Forelimb muscle (tissue), 1 donor: ENCODE results near the gene UPK3BL1. TPM values are rescaled to one million over a fixed set of nuclear protein-coding genes. Genes with fewer than 3 reads are reported as not detected.
"Not testable (repeated sequence)": the region's sequence is repeated elsewhere in the genome, so short reads cannot be mapped to it uniquely, and the experiment has no call there.

Experiments used
- DNase-seq: peaks from one replicate; pipeline ENCODE4 v3.0.0-alpha.2; 2013; ENCODE audit warnings: low read depth
- polyA plus RNA-seq: library from polyadenylated mRNA; unstranded; fragments of 120-200 nt; gene quantifications from one replicate; pipeline ENCODE4 v1.2.1, GENCODE V29; 2013; ENCODE audit not compliant: insufficient read length

Gene UPK3BL1
- polyA plus RNA-seq = 9.8 TPM

GRCh38 chr7:102642691-102643090 is at the start of gene UPK3BL1:
Gene UPK3BL1, minus strand, starts transcription at chr7:102642791. Its CDS starts 50 bp downstream, at chr7:102642741.
- DNase-seq = not testable (repeated sequence)

DNA sequence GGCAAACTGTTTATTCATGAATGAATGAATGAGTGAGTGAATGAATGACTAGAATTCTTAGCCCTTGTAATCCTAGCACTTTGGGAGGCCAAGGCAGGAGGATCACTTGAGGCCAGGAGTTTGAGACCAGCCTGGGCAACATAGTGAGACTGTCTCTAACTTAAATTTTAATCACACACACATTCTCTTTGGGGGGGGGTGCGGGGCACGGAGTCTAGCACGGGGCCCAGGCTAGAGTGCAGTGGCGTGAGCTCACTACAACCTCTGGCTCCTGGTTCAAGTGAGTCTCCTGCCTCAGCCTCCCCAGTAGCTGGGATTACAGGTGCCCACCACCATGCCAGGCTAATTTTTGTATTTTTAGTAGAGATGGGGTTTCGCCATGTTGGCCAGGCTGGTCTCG is 48.0 kb upstream of the UPK3BL1 start:
- DNase-seq = not testable (repeated sequence)

DNA sequence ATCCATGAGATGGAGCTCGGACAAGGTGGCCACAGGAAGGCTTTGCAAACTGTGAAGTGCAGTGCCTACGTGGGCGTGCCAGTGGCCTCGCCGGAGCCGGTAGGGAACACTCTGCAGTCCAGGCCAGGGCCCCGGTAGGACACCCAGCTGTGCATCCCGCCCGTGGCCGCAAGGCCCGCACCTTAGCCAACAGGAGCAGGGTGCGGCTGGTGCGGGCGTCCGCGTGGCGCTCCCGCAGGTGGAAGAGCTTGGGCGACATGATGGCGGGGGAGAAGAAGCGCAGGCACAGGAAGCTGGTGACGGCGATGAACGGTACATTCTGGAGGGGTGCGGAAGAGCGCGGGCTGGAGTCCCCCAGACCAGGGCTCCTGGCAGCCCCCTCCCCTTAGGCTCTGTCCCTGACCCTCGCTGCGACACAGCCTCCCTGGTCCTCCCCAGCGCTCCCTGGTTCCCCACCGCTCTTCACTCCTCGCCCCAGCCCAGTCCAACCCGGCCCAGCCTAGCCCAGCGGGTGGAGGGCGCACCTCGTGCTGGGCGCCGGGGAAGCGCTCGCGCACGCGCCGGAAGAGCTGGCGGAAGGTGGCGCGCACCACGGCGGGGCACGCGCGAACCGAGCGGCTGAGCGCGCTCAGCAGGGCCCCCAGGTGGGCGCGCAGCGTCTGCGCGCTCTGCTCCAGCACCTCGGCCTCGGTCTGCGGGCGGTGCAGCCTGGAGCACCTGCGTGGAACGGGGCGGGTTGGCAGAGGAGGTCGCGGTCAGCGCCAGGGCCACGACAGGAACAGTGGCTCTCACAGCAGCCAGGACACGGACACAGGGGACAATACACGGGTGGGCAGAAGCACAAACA is 47.1 kb upstream of the UPK3BL1 start:
- not testable (repeated sequence) for DNase-seq

- DNase-seq = not testable (repeated sequence)
Measured at GRCh38 chr7:102688299-102689036, 45.9 kb upstream of the UPK3BL1 start.

DNA sequence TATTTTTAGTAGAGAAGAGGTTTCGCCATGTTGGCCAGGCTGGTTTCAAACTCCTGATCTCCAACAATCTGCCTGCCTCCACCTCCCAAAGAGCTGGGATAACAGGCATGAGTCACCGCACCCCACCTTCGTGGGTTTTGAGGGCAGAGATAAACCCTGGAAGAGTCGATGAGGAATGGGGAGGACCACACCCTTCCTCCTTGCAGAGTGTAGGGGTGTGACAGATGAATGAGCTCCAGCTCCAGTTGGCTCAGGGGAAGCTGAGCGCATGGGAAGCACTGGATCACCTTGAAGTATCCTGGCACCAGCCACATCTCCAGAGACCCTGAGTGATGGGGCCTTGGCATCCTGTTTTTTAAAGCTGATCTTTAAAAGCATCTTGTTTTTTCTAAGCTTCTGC is 40.0 kb upstream of the UPK3BL1 start:
- DNase-seq = not testable (repeated sequence)

- DNase-seq = not testable (repeated sequence)
Measured at GRCh38 chr7:102680780-102681179, 38.2 kb upstream of the UPK3BL1 start.

- DNase-seq = not testable (repeated sequence)
Measured at GRCh38 chr7:102675545-102675944, 33.0 kb upstream of the UPK3BL1 start.

DNA sequence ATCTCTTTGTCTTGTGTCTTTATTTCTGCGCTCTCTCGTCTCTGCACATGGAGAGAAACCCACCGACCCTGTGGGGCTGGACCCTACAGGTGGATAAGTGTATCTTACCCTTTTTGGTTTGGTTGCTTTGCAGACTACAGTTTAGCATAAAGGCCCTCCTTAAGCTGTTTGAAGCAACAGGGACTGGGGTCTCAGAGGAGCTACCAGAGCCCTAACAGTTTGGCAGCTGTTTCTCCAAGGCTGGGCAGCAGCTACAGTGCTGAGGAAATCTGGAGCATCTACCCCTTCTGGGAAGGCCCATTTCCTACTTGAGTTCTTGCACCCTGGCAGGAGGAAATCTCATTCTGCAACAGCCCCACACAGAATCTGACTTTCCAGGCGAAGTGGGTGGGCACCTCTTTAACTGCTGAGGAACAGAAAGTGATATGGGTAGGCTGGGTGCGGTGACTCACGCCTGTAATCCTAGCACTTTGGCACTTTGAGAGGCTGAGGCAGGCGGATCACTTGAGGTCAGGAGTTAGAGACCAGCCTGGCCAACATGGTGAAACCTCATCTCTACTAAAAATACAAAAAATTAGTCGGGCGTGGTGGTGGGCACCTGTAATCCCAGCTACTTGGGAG is 31.0 kb upstream of the UPK3BL1 start:
- DNase-seq = not testable (repeated sequence)

DNA sequence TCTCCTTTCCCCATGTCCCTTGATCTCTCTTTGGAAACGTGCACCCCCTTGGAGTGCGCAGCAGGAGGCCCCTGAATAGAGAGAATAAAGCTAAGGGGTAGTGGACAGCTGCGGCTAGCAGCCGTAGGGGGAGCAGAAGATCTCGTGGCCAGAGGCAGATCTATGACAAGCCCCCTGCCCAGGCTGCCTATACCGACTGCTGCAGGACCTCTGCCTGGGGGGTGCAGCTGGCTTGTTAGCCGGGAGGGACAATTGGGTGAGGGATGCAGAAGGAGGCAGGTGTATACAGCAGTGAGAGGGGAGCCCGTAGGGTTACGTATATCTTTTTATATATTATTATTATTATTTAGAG is 29.3 kb upstream of the UPK3BL1 start:
- not testable (repeated sequence) for DNase-seq

DNA sequence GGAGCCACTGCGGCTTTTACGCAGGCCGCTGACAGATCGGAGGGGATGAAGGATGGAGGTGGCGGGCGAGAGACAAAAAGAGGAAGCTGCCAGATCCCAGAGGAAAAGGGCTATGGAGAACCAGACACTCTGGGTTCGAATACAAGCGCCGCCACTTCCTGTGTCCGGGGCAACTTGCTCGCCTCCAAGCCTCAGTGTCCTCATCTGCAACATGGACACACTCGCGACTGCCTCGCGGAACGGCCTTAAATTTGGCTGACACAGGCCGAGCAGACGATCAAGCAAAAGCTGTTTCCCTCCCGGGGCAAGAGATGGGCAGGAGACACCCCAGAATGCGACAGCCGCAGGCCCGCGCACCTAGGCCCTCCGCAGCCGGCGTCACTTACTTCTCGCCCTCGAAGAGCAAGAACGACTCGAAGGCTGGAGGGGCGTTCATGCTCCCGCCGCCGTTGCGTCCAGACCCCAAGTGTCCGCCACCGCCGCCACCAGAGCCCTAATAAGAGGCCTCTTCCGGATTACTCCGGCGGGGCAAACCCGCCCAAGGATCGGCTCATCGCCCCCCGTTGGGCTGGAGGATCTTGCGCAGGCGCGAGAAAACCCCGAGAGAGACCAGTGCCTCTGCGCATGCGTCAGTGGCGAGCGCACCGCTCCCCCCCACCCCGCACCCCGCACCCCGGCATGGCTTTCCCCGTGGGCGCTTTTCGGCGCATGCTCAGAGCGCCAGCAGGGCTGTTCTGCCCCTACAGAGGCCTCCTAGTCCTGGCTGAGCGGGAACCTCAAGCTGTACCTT is 28.8 kb upstream of the UPK3BL1 start, which contains the start of gene POLR2J2:
POLR2J2 (minus strand) TSS at position 498 of the 790 bp plus-strand sequence; CDS start at position 436, 62 bp downstream.
- peak; percentile 55 for DNase-seq

GRCh38 chr7:102667523-102667922 is 24.9 kb upstream of the UPK3BL1 start:
- not testable (repeated sequence) for DNase-seq

DNA sequence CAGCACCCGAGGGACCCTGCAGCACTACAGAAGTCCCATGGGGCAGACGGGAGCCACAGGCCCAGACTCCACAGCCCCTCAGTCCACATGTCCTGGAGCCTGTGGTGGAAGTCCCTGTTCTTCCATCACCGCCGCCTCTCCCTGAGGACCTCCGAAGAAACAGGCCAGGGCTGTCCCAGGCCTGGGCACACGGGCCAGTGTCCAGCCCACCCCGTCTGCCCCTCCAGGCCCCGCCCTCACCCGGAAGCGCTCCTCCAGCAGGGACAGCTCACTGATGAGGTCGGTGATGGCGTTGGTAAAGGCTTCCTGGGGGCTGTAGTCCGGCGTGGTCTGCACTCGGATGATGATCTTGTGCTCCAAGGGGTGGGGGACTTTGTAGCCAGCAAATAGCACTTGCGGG is 24.3 kb upstream of the UPK3BL1 start:
- DNase-seq = not testable (repeated sequence)

DNA sequence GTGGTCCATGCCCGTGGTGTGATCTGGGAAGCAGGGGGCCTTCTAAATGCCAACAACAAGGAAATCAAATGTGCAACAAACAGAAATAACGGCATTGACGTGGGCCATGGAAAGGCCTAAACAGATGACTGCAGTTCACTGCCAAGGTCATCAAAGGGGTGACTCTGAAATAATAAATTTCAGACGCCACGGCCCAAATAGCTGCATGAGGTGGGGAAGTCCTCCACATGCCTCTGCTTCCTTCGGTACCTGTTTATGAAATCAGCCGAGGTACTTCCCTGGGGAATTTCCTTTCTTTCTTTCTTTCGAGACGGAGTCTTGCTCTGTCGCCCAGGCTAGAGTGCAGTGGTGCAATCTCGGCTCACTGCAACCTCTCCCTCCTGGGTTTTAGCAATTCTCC is 22.2 kb upstream of the UPK3BL1 start:
- DNase-seq = not testable (repeated sequence)

DNA sequence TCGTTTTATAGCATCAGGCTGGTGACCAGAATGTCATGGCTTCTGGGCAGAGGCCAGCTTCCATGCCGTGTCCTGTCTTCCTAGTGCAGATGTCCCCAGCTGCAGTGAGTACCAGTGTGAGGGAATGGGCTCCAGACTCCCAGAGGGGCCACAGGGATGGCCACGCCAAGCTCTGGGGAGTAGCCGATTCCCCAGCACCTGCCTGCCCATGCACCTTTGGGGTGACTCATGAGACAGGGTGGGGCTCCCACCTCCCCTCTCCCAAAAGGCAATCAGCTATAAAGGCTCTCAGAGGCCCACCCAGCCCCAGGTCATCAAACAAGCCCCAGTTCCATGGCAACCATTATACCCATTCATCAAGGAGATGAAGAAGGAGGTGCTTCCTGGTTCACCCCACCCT is 7.3 kb upstream of the UPK3BL1 start, which contains the start of gene SPDYE2B:
SPDYE2B (plus strand) TSS at position 396 of the 400 bp plus-strand sequence. CDS start 2,030 bp downstream, outside the sequence.
- not testable (repeated sequence) for DNase-seq

DNA sequence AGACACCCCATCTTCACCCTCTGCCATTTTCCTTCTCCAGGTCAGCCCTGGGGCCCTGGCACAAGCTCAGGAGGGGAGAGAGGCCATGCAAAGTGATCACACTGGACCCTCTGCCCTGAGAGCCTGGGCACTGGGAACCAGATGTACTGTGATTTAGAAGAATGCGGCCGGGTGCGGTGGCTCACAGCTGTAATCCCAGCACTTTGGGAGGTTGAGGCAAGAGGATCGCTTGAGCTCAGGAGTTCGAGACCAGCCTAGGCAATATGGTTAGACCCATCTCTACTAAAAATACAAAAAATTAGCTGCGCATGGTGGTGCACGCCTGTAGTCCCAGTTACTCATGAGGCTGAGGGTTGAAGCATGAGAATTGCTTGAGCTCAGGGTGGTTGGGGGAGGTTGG is 5.2 kb upstream of the UPK3BL1 start:
- not testable (repeated sequence) for DNase-seq

DNA sequence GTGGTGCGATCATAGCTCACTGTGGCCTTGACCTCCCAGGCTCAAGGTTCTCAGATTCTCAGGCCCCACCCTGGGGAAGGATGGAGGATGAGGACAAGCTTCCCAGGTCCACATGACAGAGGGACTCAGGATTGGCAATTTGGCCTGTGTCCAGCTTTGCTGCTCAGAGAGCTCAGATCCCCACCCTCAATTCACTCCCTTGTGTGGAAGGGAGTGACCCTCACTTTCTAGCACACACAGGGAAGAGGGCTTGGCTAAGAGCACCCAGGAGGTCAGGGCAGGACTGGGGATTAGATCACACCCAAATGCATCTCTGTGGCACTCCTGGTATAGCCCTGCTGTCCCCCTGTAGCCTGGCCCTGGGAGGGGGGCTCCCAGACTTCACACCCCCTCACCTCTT is 813 bp upstream of the UPK3BL1 start:
- not testable (repeated sequence) for DNase-seq

DNA sequence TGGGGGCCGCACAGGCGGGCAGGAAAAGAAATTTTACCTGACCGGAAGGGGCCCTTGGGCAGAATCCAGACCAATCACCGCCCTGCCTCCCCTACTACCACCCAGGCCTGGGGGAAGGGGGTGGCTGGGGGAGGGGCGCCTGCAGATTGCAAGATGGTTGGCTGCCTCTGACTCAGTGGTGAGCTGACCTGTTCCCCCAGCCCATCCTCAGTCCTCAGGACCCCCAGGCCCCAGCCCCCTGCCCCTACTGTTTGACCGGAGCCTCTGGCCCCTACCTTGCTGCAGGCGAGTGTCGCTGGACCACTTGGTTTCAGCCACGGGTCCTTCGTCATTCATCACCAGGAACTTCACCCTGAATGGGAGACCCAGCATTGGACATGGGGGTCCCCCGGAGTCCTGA is 3.7 kb downstream of the UPK3BL1 start:
- DNase-seq = not testable (repeated sequence)

GRCh38 chr7:102636956-102637355 is 5.6 kb downstream of the UPK3BL1 start:
- DNase-seq = not testable (repeated sequence)

DNA sequence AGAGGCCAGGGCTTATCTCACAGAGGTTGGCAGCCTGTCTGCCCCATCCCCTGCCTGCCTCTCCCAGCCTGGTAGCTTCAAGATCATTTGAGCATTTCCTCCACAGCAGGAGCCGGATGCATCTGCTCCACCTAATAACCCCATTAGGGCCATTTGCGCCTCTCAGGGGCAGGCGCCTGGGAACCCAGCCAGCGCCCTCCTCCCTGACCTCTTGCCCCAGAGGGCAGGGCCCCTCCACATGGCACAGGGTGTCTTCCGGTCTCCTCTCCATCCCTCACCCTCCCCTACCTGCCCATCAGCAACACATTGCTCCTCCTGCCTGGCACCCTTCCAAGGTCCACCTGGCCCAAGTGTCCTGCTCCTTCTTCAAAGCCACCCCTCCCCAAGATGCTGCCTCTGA is 7.2 kb downstream of the UPK3BL1 start:
- not testable (repeated sequence) for DNase-seq

DNA sequence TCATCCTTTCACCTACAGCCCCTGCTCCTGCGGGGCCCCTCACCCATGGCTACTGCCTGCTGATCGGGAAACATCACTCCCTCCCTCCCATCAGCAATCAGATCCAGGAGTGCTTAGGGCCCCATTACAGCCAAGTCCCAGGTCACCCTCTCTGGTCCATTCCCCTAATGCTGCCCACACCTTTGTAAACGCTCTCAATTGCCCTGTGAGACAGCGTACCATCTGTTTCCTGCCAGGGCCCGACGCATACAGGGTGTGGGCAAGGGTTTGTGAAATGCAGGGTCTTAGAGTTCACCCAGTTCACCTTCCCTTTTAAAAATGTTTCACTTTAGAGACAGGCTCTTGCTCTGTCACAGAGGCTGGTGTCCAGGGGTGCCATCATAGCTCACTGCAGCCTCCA is 8.3 kb downstream of the UPK3BL1 start:
- DNase-seq = not testable (repeated sequence)

- DNase-seq = not testable (repeated sequence)
Measured at GRCh38 chr7:102630622-102631021, 12.0 kb downstream of the UPK3BL1 start.
